NCI-H226 (cell line): ENCODE measurements around the gene PMEPA1.
"Not testable (repeated sequence)": the region's sequence is repeated elsewhere in the genome, so short reads cannot be mapped to it uniquely, and the experiment has no call there.

Source experiments
- DNase-seq: peaks from one replicate; pipeline ENCODE4 v3.0.0-alpha.2; 2015

PMEPA1 gene

DNA sequence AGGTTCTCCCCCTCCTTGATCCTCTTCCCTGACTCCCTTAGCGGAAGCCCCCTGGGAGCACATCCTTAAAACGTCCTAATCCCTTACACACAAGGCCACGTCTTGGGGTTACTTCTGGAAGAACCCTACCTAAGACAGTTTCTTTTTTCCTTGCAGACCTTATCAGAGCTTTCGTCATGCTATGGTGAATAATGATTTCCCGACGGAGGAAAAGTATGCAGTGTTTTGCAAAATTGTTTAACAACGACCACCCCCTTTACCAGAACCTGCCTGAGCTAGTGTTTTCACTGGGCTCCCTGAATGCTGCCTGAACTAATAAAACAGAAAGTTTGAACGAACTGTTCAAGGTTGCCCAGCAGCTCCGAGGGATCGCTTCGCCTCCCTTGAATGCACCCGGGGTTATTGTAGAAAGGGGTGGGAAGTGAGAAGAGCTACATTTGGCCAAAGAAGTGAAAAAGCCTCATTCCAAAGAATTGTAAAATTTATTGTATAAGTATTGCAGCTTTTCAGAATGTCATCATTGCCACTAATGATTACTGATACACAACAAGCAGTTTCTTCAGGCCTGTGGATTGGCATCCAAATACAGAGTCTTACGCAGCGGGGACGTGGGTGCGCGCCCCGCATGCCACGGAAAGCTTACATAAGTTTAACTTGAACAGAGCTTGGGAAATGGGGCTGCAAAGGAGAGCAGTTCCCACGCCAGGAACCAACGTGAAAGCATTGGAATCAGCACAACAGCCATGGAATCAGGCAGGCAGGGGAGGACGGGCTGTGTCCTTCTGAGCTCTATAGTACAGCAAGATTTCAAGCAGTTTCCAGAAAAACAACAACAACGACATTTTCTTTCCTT is 61.7 kb downstream of the PMEPA1 start:
- DNase-seq: no peak

DNA sequence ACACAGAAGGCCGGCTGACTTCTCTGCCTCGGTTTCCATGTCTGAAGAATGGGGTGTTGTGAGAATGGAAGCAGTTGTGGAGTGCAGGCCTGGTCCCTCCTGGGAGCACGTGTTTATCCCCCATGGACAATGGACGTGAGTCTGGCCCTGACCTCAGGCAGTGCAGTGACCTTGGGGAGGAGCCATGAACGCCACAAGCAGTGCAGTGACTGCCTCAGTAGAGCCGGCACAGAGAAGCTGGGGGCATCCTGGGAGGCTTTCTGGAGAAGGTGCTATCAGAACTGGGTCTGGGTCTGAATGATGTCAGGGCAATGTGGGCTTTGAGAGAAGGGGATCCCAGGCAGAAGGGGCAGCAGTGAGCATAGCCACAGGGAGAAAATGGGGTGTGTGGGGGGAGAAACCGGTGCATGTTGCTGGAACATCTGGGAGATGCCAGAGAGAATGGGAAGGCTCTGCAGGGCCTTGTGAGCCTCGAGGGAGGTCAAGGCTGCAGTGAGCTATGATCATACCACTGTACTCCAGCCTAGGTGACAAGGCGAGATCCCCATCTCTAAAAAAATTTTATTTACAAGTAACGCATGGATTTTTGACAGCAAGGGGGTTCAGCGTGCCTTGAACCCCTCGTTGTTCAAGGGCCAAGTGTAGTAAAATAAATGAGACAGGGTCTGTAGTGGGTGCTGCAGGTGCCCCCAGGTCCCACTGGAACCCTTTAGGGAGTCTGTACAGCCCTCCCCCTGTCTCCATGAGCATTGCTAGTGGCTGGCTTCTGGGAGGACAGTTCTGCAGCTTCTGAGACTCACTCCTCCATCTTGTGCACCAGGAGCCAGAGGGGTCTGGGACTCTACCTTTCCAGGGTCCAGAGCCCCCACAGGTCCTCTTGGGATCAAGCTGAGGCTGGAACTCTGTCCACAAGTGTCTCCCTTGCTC is 62.5 kb downstream of the PMEPA1 start:
- DNase-seq: no peak

DNA sequence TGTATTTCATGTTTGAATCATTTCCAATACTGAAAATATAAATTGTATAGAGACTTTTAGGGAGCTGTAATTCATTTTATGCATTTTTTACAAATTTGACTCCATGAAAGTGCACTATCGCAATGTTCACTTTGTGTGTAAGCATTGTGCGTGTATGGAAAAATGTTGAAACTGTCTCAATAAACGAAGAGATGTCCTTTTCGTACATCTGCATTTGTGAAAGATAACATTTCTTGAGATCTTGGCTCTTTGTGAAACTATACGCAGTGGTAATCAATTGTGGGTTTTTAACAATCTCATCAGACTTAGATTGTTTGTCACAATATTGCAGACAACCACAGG is 70.9 kb downstream of the PMEPA1 start:
- DNase-seq: no peak

DNA sequence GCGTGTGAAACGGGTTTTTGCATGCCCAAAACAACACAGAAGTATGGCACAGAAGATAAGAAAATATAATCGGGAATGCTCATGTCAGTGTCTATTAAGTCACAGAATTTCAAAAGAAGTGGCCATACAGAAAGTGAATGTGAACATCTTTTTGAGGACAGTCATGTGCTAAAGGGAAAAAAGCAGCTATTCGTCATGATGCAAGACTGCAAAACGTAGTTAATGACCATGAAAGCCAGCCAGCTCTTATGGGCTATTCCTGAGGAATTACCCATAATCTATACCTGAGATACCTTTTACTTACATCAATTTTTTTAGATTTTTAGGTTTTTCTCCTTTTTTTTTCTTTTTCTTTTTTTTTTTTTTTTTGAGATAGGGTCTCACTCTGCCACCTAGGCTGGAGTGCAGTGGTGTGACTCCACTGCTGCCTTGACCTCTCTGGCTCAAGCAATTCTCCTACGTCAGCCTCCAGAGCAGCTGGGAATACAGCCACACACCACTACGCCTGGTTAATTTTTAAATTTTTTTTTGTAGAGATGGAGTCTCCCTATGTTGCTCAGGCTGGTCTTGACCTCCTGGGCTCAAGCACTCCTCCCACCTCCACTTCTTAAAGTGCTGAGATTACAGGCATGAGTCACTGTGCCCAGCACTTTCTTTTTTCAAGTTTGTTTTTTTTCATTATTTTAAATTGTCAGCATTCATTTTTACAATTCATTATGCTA is 71.5 kb downstream of the PMEPA1 start:
- DNase-seq: peak; percentile 45

DNA sequence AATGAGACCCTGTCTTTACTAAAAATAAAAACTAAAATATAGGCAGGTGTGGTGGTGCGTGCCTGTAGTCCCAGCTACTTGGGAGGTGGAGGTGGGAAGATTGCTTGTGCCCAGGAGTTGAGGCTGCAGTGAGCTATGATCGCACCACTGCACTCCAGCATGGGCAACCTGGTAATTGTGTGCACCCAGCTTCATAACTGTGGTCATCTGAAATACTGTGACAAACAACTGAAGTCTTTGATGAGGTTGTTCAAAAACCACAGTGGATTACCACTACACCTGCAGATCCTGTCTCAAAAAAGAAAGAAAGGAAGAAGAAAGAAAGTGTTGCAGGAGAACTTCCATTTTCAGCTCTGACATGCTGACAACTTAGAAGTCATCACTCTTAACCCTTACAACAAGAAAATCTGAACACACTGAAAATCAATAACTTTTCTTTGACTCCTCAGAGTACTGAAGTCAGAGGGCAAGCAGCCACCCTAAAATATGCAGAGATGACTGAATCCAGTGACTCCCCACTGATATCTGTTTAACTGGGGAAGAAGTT is 75.8 kb downstream of the PMEPA1 start:
- DNase-seq: no peak

DNA sequence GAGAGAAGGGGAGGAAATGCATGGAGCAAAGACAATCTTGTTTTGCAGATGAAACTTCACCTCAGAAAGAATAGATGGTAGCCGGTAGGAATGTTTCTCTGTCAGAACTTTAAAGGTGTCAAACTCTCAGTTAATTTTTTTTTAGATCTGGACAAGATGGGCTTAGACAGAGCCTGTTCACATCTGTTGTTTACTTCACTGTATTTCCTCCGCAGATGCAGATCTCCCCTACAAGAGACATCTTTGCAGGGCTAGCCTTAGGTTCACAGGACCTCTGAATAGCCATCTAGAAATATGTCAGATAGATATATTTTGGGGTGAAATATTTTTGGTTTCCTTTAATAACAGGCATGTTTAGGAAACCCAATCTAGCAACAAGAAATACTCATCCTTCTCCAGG is 77.5 kb downstream of the PMEPA1 start:
- DNase-seq: no peak

DNA sequence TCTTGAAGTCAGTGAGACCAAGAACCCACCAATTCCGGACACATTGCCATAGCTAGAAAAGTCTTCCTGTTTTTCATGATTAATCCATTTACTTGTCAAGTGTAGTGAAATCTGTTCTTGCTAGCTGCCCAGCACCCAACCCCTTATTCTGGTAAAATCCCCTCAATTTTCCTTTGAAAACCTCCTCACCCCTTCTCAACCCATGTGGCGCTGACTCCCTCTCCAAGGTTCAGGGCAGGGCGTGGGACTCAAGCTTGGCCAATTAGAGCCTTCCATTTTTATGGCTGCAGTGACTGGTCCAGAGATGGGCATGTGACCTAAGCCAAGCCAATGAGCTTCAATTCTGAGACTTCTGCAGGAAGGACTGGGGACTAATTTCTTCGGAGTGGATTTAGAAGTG is 79.8 kb downstream of the PMEPA1 start:
- DNase-seq: no peak

DNA sequence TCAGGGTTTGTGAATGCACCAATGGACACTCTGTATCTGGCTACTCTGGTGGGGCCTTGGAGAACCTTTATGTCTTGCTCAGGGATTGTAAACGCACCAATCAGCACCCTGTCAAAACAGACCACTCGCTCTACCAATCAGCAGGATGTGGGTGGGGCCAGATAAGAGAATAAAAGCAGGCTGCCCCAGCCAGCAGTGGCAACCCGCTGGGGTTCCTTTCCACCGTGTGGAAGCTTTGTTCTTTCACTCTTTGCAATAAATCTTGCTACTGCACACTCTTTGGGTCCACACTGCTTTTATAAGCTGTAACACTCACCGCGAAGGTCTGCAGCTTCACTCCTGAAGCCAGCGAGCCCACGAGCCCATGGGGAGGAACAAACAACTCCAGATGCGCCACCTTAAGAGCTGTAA is 80.3 kb downstream of the PMEPA1 start:
- not testable (repeated sequence) for DNase-seq

DNA sequence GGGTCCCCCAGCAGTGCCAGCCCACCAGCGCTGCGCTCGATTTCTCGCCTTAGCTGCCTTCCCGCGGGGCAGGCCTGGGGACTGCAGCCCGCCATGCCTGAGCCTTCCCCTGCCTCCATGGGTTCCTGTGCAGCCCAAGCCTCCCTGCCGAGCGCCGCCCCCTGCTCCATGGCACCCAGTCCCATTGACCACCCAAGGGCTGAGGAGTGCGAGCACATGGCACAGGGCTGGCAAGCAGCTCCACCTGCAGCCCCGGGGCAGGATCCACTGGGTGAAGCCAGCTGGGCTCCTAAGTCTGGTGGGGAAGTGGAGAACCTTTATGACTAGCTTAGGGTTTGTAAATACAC is 80.9 kb downstream of the PMEPA1 start:
- DNase-seq: not testable (repeated sequence)

DNA sequence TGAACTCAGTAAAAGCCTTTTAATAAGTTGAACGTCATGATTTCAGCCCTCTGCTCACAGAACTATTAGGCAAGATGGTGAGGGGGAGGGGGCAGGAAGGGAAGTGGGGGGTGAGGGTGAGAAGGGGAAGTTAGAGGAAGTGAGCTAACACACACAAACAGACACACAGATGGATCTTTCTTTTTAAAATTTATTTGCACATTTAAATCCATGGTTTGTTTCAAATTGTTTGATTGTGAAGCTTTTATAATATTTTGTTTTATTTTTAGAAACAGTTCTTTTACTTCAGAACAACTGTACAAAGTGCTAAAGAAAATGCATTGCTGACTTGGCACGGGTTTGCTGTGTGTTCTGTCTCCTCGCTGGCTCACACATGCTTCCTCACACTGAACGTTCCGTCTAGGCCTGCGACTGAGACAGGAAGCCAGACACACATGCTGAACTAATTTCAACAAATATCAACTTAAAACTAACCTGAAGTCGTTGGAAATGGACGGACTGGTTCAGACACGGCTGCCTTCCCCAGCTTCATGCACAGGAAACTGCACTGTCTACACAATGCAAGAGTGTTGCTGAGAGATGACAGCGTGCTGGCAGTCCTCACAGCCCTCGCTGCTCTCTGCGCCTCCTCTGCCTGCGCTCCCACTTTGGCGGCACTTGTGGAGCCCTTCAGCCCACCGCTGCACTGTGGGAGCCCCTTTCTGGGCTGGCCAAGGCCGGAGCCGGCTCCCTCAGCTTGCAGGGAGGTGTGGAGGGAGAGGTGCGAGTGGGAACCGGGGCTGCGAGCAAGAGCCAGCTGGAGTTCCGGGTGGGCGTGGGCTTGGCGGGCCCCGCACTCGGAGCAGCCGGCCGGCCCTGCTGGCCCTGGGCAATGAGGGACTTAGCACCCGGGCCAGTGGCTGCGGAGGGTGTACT is 81.5 kb downstream of the PMEPA1 start:
- no peak for DNase-seq

DNA sequence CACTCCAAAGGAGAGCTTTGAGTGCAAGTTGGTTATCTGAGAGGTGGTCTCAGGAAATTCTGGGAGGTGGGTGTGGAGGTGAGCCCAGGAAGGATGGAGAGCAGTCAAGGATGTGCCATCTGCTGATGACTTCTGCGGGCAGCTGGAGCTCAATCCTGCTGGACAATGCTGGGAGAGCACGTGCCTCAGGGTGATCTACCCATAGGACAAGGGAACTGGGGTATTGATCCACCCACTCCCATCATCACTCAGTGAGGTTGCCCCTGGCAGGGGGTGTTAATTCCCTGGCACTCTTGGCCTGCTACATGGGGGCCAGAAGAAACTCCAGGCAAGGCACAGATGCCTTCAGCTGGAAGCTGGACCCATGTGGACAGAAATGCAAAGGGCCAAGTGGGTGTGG is 82.5 kb downstream of the PMEPA1 start:
- no peak for DNase-seq

DNA sequence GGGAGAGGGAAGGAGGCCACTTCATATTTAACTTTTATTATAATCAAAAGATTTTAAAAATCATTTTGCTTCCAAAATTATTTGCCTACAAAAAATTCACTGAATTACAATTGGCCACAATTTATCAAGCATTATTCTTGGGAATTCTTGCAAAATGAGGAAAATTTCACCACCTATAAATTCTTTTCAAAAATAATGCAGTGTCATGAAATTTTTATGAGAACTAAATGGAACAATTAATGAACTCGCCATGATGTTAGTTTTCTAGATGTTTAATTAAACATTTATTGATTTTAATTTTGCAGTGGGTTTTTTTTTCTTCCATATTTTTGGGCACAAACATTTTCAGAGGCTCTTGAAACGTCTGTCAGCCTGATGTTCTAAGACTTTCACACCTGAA is 83.8 kb downstream of the PMEPA1 start:
- DNase-seq: no peak

DNA sequence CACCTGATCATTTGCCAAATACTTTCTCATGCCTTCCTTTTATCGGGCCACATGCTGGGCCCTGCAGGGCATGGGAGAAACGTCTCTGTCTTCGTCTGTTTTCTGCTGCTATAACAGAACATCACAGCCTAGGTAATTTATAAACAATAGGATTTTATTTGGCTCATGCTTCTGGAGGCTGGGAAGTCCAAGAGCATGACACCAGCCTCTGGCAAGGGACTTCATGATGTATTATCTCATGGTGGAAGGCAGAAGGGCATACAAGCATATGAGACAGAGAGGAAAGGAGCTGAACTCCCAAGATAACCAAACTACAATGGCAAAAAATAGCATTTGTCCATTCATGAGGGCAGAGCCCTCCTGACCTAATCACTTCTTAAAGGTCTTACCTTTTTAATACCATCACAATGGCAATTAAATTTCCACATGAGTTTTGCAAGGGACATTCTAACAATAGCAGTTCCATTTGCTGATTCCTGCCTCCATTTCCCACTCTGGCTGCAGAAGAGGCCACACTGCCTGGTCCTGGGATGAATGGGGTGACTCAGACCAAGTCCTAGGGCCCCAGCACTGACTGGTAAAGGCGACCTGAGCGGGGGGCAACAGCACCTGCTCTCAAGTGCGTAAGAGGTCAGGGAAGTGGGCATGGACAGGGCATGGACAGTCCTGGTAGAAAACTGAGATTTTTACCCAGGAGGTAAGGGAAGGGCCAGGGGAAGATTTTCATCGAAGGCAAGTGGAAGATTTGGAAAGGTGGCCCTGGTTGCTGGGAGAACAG is 84.4 kb downstream of the PMEPA1 start:
- DNase-seq: no peak

DNA sequence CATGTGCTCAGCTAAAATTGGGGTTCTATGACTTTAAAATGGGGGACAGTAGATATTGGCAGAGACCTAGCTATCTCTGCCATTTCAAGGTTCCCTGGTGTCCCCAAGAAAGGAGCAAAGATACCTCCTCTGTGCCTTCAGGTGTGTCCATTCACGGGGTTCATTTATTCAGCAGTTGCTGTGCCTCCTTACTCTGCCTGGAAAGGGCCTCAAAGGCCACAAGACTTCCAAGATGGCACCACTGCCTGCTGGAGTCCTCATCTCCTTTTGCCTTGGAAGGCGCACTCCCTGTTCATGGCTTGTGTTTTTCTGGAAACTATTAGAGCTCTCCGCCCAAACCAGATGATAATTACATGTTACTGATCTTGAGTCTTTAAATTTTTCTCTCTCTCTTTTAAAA is 85.7 kb downstream of the PMEPA1 start:
- no peak for DNase-seq

DNA sequence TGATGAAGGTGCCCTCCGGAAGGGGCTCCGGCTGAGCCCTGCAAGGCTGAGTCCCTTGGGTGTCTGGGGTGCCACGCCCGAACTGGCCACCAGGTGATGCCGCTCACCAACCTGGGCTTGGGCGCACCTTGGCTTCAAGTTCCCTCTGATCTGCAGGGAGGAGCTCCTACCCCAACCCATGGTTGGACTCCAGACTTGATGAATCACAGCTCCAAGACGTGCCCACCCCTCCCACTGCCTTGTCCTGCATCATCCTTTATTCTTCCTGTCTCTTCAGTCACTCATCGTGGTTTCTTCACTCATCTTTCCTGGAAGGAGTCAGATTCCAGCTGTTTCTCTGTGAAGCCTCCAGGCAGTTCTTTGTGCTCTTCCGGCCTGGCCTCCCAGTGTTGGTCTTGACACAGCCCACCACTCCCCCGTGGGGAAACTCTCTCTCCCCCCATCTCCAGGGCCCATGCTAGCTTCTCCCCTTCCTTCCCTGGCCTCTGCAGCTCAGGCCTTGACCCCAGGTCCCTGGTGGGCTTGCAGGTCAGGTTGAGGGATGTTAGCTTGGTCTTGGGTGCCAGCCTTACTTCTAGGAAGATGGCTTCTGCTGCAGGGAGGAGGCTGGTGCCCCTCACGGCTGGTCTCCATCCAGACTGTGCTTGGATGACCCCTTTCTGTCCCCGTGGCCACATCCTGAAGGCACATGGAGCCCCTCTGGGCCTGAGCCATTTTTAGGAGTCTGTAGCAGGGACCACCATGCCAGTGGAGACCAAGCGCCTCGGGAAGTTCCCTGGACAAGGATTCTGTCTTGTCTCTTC is 87.0 kb downstream of the PMEPA1 start:
- DNase-seq: peak; percentile 60

DNA sequence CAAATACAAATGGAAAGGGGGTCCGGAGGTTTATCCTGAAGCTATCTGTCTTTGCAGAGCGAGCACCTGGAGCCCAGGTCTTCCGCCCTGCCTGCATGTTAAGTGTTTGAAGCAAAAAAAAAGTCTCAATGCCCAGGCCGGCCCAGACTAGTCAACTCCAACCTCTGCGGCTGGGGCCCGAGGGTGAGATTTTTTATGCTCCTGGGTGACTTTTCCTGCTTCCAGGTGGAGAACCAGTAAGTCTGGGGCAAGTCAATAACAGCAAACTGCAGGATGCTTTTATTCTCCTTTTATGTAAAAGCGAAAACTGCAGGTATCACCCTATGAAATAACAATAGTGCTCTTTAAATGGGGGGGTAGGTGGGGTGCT is 87.6 kb downstream of the PMEPA1 start:
- DNase-seq: no peak

DNA sequence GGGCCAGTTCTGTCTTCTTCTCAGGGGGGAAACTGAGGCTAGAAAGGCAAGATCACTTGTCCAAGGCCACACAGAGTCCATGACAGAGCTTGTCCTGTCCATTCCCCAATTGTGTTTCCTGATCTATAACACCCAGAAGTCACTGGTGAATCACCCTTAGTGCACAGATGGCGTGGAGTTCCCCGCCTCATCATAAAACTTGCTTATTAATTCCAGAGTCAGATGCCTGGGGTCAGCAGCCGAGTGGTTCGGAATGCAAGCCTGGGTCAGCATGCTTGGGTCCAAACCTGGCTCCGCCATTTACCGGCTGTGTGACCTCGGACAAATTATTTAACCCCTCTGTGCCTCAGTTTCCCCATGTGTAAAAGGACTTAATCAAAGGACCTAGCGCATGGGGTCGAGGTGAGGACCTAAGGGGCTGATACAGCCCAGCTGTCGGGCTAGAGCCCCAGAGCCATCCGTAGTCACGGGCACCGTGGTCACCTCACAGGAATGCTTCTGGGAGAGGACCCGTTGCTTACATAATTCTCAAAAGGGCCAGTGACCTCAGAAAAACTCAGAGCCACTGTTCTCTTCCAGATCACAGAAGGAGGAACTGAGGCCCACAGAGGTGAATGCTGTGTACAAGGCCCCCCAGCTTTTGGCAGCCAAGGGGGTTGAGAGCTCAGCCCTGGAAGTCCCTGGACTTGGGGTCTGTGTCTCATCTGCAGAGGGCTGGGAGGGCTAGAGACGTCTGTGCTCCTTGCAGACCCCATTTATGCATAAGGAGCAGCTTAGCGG is 88.2 kb downstream of the PMEPA1 start:
- DNase-seq: no peak

DNA sequence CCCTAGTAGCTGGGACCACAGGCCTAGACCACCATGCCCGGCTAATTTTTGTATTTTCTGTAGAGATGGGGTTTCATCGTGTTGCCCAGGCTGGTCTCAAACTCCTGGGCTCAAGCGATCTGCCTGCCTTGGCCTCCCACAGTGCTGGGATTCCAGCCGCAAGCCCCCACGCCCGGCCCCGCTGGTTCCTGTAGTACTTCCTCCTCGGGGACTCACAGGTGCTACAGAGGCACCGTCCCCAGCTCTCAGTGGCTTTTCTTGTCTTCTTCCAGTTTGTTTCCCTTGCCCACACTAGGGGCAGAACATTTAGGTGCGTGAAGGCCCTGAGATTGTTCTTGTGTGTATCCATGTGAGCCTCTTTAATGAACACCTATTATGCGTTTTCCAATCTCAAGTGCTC is 88.8 kb downstream of the PMEPA1 start:
- DNase-seq: no peak

DNA sequence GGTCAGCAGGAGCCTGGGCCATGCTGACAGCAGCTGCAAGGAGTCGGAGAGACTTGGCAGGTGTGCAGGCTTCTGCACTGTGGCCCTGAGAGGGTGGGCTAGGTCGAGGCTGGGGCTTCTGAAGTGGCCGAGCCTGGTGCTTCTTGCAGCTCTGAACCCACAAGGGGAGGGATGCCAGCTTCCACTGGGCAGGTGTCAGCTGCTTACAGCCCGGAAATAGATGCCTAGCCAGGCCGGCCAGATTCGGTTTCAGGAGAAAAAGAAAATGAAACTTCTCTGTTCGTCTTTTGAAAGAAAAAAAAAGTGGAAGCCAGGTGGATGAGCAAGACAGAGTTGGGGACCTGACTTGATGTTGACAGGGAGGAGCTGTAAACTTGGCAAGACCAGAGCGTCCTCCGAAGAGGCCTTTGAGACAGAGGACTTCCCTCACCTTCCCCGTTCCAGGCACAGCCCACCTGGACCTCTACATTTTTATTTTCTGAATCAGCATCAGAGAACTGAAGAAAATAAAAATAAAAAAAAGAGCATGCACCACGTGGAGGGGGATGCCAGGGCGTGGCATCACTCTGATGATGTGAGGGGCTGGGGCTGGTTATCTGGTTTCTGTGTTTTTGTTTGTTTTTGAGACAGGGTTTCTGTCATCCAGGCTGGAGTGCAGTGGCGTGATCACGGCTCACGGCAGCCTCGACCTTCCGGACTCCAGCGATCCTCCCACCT is 89.4 kb downstream of the PMEPA1 start, which contains the start of gene ZBP1:
ZBP1 (minus strand) TSS at position 153 of the 717 bp plus-strand sequence; CDS start at position 22, 131 bp downstream.
- no peak for DNase-seq
